Stomach (tissue), 9 donors: ENCODE measurements around the gene THSD4. TPM values are rescaled to one million over a fixed set of nuclear protein-coding genes. Genes with fewer than 3 reads are reported as not detected.
A peak's percentile ranks its signal among the peaks of the same experiment; 100 is the strongest.

Source experiments
- DNase-seq, 2 donors: peaks; one replicate each; pipeline versions ENCODE4 v3.0.0 to v3.0.0-alpha.2; 2013 to 2019
- H3K27ac ChIP-seq, 5 donors: fragments of 200-600 bp in 4 of 5; sonication (generic) in 4 of 5; one replicate each; pipeline ENCODE4 v1.5.1; 2013 to 2019; ENCODE audit warnings: mild to moderate bottlenecking in 1 of 5, moderate library complexity in 1 of 5
- H3K27me3 ChIP-seq, 3 donors: fragments of 200-600 bp; sonication (generic); one replicate each; pipeline ENCODE4 v1.5.1; 2017 to 2019; ENCODE audit warnings: mixed run types in 1 of 3
- H3K36me3 ChIP-seq, 4 donors: fragments of 200-600 bp; sonication (generic); 1 replicate in 3 of 4; 2 replicates in 1 of 4; pipeline ENCODE4 v1.5.1; 2016 to 2019
- H3K4me1 ChIP-seq, 4 donors: fragments of 200-600 bp; sonication (generic); one replicate each; pipeline ENCODE4 v1.5.1; 2016 to 2019
- H3K4me3 ChIP-seq, 4 donors: fragments of 200-600 bp; sonication (generic) in 3 of 4; one replicate each; pipeline ENCODE4 v1.5.1; 2016 to 2019; ENCODE audit warnings: mild to moderate bottlenecking in 1 of 4
- H3K9me3 ChIP-seq, 4 donors: fragments of 200-600 bp; sonication (generic); one replicate each; pipeline ENCODE4 v1.5.1; 2016 to 2019
- CTCF ChIP-seq, 7 experiments: fragments of 450-650 bp in 4 of 7; fragments of 200-600 bp in 3 of 7; sonication (generic) in 3 of 7; IDR thresholded peaks; one replicate each; pipeline ENCODE4 v1.5.1; 2016 to 2019; ENCODE audit warnings: antibody characterized with exemption in 7 of 7, control low read depth in 2 of 7, mild to moderate bottlenecking in 1 of 7
- EP300 ChIP-seq: sonication (generic); formaldehyde crosslinking; IDR thresholded peaks from one replicate; pipeline ENCODE4 v1.6.1; 2017; ENCODE audit warnings: antibody characterized with exemption
- POLR2A ChIP-seq, 4 donors: fragments of 450-650 bp; IDR thresholded peaks; one replicate each; pipeline ENCODE4 v1.6.1; 2016; ENCODE audit warnings: antibody characterized with exemption in 4 of 4, control low read depth in 2 of 4, mild to moderate bottlenecking in 1 of 4, moderate library complexity in 1 of 4
- POLR2AphosphoS5 ChIP-seq, 3 donors: sonication (generic); formaldehyde crosslinking; IDR thresholded peaks; one replicate each; pipeline ENCODE4 v1.6.1; 2016; ENCODE audit warnings: antibody characterized with exemption in 3 of 3
- WGBS, 5 donors: extraction: QIAGEN DNeasy Blood & Tissue Kit in 3 of 5; methylation state at CpG; one replicate each; pipeline versions ENCODE4 v1.1.5 to v1.1.7; 2013 to 2018; 5-methylcytosine and 5-hydroxymethylcytosine counted together
- intact Hi-C: fragments of 100-400 bp; cut with DNase I; formaldehyde crosslinking; loops from one replicate; pipeline ENCODE4 v1.15.1; 2023; ENCODE audit warnings: low total_unique reads
- polyA plus RNA-seq, 3 donors: library from polyadenylated mRNA; stranded (reverse); fragments of 200-250 nt; gene quantifications; one replicate each; pipeline ENCODE4 v1.2.3, GENCODE V29; 2013
- total RNA-seq, 5 donors: library from RNA; depleted of rRNA; stranded (reverse); fragments of >200 nt; gene quantifications; one replicate each; pipeline versions ENCODE4 v1.1.0 to v1.2.3, GENCODE V29; 2014 to 2016
- donor health status: healthy with polysubstance abuse.
- donor health status: Bipolar disorder and iron deficiency.
- donor health status: healthy.

Gene THSD4
- total and polyA plus RNA-seq, 8 donors, result 1.8 to 79.4 (median 22.0) TPM

GRCh38 chr15:71275566-71276335, 160.5 kb downstream of the THSD4 start:
- Histone ChIP-seq H3K27me3 (no peaks in the 10 kb centered on the region), H3K27ac (peak overlapping the region in 2 of 5 donors; percentile 20 to 40), H3K9me3 (no peaks in the 10 kb centered on the region), H3K36me3 (no peaks in the 10 kb centered on the region), H3K4me3 (no peak overlapping the region), H3K4me1 (peaks cover 15 to 37% (median 25%) of the 10 kb centered on the region in 4 donors)
- intact Hi-C loops, result no loop called here
- TF ChIP-seq EP300 (no peak), POLR2A (IDR thresholded peaks at IDR 0.05) (no peak)
- WGBS, 5 donors, result 80 to 88% (median 86%) methylated on average over 9 of the region's 9 CpGs
- DNase-seq, result no peak

GRCh38 chr15:71276336-71276665, 161.0 kb downstream of the THSD4 start:
- Histone ChIP-seq H3K9me3 (no peaks in the 10 kb centered on the region), H3K4me3 (no peak overlapping the region), H3K36me3 (no peaks in the 10 kb centered on the region), H3K27ac (peak overlapping the region in 1 of 5 donors; percentile 34), H3K4me1 (peaks cover 15 to 38% (median 25%) of the 10 kb centered on the region in 4 donors), H3K27me3 (no peaks in the 10 kb centered on the region)
- intact Hi-C loops, result no loop called here
- TF ChIP-seq CTCF (IDR thresholded peaks at IDR 0.05), result no peak
- no peak for TF ChIP-seq POLR2AphosphoS5 (IDR thresholded peaks at IDR 0.05)
- no peak for TF ChIP-seq POLR2A (IDR thresholded peaks at IDR 0.05)
- TF ChIP-seq EP300, result no peak
- no peak for DNase-seq
- WGBS, 5 donors, result 94 to 99% (median 97%) methylated on average over 4 of the region's 4 CpGs

- peaks cover 15 to 32% (median 25%) of the 10 kb centered on the region in 4 donors for H3K4me1 ChIP-seq
- intact Hi-C loops, result no loop called here
- no peak for TF ChIP-seq CTCF (IDR thresholded peaks at IDR 0.05)
- TF ChIP-seq POLR2AphosphoS5 (IDR thresholded peaks at IDR 0.05), result peak; percentile 60 to 76 (median 60)
- TF ChIP-seq POLR2A (IDR thresholded peaks at IDR 0.05), result no peak
- DNase-seq, result peak; percentile 90 to 95
- H3K27ac ChIP-seq, result peak overlapping the region; percentile 43 to 73 (median 65)
- no peaks in the 10 kb centered on the region for H3K9me3 ChIP-seq
- H3K27me3 ChIP-seq, result no peaks in the 10 kb centered on the region
- 17 to 28% (median 18%) methylated on average over 15 of the region's 15 CpGs for WGBS, 5 donors
- no peak overlapping the region for H3K4me3 ChIP-seq
- H3K36me3 ChIP-seq, result no peaks in the 10 kb centered on the region
Observed at GRCh38 chr15:71278989-71279756, 163.9 kb downstream of the THSD4 start.

- TF ChIP-seq POLR2AphosphoS5 (IDR thresholded peaks at IDR 0.05) (no peak), POLR2A (IDR thresholded peaks at IDR 0.05) (no peak), EP300 (no peak), CTCF (IDR thresholded peaks at IDR 0.05) (no peak)
- Histone ChIP-seq H3K4me3 (no peak overlapping the region), H3K36me3 (no peaks in the 10 kb centered on the region), H3K4me1 (peaks cover 15 to 32% (median 25%) of the 10 kb centered on the region in 4 donors), H3K27me3 (no peaks in the 10 kb centered on the region), H3K9me3 (no peaks in the 10 kb centered on the region), H3K27ac (peak overlapping the region; percentile 43 to 73 (median 65))
- intact Hi-C loops, result no loop called here
- peak in 1 of 2 donors; percentile 30 for DNase-seq
- 53 to 66% (median 60%) methylated on average over 4 of the region's 4 CpGs for WGBS, 5 donors
Observed at GRCh38 chr15:71279757-71280141, 164.5 kb downstream of the THSD4 start.
